NCI-H2227 (cell line): ENCODE data around the gene NFKBIA.
"Not testable (repeated sequence)": the region's sequence is repeated elsewhere in the genome, so short reads cannot be mapped to it uniquely, and the experiment has no call there.

ENCODE experiments used
- DNase-seq: peaks from one replicate; lab custom pipeline; 2025; ENCODE audit not compliant: unreplicated experiment; lab: John Stamatoyannopoulos, UW

NFKBIA gene, protein sequence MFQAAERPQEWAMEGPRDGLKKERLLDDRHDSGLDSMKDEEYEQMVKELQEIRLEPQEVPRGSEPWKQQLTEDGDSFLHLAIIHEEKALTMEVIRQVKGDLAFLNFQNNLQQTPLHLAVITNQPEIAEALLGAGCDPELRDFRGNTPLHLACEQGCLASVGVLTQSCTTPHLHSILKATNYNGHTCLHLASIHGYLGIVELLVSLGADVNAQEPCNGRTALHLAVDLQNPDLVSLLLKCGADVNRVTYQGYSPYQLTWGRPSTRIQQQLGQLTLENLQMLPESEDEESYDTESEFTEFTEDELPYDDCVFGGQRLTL

DNA sequence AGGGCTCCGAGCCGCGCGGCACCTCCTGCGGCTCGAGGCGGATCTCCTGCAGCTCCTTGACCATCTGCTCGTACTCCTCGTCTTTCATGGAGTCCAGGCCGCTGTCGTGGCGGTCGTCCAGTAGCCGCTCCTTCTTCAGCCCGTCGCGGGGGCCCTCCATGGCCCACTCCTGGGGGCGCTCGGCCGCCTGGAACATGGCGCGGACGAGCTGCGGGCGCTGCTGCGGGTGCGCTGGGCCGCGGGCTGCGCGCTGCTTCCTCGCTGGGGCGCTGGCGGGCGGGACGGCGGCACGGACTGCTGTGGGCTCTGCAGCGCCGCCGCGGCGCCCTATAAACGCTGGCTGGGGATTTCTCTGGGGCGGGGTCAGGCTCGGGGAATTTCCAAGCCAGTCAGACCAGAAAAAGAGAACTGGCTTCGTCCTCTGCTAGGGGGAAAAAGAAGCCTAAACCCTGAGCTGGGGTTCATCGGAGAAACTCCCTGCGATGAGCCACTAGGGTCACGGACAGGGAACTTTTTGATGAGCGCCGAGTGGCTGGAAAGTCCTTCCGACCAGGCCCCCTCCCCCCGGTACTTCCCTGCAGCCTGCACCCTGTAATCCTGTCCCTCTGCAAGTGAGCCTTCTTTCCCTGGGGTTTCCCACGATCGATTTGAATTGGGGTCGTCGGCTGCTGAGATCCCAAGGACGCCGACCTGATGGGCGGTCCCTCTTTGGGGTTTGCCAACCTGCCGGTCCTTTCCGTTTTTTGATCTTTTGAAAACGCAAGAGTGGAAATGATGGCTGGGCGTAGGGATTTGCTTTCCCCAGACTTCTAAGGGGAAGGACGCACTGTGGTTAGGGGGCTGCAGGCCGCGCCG is at the start of gene NFKBIA:
NFKBIA (minus strand) TSS at position 301 of the 855 bp plus-strand sequence; CDS start at position 196, 105 bp downstream.
- peak; percentile 87 for DNase-seq

DNA sequence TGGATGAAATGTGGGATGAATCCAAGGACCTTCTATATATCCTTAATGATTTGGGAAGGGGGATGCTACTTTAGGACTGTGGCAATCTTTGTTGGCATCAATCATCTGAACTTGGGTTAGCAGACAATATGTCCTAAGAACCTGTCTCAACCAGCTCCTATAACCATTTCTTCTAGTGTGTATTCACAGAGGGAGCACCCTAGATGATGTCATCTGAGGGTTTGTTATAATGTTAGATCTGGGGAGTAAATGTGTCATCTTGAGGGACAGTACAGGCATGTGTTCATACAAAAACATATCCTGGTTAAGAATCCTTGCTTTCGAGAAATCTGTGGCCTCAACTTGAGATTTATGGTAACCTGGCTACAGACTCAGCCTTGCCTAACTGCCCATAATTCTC is 41.9 kb upstream of the NFKBIA start:
- no peak for DNase-seq

DNA sequence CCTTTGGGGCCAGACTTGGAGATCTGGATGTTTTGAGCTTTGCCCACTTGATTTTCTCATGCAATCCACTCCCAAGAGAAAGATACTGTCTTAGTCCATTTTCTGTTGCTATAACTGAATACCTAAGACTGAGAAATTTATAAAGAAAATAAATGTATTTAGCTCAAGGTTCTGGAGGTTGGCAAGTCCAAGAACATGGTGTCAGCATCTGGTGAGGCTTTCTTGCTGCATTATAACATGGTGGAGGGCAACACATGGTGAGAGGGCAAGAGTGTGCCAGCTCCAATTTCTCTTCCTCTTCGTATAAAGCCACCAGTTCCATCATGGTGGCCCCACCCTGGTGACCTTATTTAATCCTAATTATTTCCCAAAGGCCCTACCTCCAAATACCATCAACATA is 39.6 kb upstream of the NFKBIA start:
- DNase-seq, result no peak

DNA sequence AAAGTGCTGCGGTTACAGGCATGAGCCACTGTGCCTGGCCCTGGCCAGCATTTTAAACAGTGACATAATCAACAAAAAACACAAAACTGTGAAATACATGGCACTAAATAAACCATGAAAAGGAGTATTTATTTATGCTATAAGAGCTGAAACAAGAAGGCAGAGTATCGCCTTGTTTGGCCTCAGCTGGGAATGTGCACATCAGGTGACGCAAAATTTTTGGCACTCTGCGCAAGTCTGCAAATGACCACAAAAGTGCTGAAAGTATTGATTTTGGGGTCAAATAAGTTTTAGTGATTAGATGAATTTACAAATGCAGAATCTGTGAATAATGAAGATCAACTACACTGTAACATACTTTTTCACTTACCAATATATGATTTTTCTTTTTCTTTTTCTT is 36.6 kb upstream of the NFKBIA start:
- DNase-seq, result no peak

DNA sequence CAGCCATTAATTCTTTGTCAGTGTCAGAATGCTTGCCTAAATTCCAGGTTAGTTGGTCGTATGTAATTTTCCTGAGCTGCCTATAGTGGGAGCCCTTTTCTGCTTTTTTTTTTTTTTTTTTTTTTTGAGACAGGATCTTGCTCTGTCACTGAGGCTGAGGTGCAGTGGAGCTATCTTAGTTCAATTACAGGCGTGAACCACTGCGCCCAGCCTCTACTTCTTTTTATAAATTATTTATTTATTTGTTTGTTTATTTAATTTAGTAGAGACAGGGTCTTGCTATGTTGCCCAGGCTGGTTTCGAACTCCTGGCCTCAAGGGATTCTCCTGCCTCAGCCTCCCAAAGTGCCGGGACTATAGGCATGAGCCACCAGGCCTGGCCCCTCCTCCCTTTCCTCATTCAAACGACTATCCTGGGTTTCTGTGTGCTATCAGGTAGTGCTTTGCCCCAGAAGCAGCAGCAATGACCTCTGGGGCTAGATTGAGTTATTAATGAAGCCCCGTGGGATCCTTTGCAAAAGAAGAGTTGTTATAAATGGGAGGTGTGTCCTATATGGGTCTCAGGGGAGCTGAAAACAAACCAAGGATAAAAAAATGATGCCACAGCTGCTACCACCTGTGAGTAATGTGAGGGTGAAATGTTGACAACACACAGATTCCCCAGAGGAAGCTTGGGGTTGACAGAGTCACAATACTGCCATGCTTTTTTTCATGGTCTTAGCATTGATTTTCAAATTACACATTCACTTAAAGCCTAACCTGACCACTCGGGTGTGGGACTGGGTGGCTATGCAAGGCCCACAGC is 34.6 kb upstream of the NFKBIA start:
- DNase-seq, result no peak

DNA sequence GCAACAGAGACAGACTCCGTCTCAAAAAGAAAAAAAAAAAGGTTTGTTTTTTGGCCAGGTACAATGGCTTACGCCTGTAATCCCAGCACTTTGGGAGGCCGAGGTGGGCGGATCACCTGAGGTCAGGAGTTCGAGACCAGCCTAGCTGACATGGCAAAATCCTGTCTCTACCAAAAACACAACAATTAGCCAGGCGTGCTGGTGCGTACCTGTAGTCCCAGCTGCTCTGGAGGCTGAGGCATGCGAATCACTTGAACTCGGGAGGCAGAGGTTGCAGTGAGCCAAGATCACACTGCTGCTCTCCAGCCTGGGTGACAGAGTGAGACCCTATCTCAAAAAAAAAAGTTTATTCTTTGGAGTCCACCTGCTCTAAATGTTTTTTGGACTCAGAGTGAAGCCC is 33.9 kb upstream of the NFKBIA start:
- not testable (repeated sequence) for DNase-seq

DNA sequence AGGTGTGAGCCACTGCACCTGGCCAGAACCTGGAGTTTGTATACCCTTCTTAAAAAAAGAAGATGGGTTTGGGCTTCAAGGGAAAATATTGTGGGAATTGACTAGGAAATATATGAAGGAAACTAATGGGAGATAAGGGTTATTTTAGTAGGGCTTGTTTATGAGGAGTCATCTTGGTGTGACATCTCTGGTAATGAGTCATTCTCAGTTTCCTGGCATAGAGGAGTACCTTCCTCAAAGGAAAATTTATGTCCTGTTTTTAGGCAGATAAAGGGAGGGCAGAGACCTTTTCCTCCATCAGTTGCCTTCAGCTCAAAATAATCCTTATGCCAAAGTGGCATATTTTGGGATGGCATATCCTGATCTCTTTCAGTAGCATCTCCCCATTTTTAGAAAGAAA is 30.6 kb upstream of the NFKBIA start:
- DNase-seq, result no peak

DNA sequence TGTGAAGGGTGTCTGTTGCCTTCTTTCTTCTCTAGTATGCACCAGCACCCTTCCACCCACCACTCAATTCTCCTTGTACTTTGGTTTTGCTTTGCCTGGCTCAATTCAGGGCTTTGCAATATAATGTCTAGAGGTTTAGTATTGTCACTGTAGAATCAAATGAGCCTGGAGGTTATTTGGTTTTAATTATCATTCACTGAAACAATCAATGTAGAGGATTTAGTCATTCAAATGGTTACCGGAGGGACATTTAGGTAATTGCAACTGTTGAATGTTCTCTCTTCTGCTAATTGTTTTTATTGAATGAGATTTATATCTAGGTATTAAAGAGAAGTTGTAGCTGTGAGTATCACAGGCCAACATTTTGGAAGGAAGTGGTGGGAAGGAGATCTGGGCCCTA is 29.3 kb upstream of the NFKBIA start:
- DNase-seq, result no peak

DNA sequence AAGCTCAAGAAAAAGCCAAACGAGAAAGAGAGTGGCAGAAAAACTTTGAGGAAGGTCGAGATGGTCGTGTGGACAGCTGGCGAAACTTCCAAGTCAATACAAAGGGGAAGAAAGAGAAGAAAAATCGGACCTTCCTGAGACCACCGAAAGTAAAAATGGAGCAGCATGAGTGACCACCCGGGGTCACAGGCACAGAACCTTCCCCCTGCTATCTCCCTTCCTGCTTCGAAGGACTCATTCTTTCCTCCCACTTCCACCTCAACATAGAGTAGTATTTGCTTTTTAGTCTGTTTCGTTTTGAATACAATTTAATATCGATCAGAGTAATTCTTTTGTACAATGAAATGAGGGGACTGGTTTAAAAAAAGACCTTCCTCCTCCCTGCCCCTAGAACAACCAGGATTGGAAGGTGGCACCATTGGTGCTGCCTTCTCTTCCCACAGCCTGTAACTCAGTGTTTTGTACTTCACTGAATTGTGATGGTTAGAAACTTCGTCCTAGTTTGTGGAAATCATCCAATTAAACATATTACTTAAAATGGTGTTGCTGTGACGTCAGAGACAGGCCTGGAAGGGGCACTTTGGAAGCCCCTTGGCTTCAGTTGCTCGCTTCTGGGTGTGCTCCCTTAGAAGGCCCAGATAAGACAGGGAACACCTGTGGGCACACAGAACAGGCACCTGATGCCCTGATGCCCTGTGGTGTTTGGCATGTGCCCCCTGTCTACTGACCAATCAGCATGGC is 26.1 kb upstream of the NFKBIA start:
- no peak for DNase-seq

DNA sequence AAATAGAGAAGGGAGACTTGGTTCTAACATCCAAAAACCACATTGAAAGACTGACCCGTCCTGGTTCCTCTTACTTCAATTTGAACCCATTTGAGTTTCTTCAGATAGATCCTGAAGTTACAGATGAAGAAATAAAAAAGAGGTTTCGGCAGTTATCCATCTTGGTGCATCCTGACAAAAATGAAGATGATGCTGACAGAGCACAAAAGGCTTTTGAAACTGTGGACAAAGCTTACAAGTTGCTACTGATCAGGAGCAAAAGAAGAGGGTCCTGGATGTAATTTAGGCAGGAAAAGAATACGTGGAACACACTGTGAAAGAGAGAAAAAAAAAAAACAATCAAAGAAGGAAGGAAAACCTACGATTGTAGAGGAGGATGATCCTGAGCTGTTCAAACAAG is 25.4 kb upstream of the NFKBIA start:
- DNase-seq, result no peak

DNA sequence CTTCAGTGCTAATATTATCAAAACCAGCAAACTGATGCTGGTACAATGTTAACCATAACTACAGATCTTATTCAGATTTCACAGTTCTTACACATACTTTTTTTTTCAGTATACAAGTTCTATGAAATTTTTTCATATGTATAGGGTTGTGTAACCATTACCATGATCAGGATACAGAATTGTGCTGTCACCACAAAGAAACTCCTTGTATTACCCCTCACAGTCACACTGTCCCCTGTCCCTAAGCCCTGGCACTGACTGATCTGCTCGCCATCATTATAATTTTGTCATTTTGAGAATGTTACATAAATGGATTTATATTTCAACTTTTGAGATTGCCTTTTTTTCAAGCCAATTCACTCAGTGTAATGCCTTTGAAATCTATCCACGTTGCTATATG is 21.3 kb upstream of the NFKBIA start:
- DNase-seq, result no peak

DNA sequence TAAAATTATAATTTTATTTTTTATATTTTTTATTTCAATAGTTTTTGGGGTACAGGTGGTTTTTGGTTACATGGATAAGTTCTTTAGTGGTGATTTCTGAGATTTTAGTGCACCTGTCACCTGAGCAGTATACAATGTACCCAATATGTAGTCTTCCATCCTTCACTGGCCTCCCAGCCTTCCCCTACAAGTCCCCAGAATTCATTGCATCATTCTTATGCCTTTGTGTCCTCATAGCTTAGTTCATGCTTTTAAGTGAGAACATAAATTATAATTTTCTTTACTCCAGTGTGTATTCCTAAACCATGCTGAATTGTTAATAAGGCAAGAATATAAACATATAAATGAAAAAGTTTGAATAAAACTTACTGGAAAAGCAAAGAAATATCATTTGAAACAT is 19.1 kb upstream of the NFKBIA start:
- DNase-seq, result no peak

DNA sequence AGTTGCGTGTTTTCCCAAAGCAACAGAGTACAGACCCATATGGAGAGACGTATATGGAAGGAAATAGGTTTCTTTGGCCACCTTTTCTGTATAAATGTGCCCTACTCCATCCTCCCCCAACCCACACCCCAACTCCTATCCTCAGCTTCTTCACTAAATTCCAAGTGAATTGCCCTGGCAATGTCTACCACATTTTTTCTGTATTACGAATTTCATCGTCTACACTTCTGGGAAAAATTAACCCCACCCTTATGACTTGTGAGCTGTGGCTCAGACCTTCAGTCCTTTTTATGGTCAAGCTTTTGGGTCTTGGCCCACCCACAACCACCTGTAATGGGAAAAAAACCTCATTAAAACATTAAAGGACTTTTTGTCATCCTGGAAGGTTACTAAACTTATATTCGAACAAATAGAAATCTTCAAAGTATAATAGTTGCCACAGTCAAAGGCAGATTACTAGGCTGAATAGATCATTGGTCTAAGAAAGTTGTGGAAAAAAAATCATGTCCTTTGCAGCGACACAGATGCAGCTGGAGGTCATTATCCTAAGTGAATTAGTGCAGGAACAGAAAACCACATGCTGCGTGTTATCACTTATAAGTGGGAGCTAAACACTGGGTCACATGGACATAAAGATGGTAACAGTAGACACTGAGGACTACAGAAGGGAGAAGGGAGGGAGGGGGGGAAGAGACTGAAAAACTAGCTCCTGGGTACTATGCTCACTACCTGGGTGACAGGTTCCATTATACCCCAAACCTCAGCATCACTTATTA is 15.7 kb upstream of the NFKBIA start:
- peak; percentile 35 for DNase-seq

DNA sequence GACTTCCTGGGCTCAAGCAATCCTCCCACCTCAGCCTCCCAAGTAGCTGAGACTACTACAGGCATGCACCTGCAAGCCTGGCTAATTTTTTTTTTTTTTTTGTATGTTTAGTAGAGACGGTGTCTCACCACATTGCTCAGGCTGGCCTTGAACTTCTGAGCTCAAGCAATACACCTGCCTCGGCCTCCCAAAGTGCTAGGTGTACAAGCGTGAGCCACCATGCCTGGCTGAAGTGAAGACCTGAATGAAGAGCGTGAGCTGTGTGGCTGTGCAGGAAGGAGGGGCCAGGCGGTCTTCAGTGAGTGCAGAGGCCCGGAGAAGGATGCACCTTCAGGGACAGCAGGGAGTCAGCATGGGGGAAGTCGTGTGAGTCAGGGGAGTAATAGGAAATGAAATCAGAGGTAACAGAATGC is 14.9 kb upstream of the NFKBIA start:
- DNase-seq, result no peak

DNA sequence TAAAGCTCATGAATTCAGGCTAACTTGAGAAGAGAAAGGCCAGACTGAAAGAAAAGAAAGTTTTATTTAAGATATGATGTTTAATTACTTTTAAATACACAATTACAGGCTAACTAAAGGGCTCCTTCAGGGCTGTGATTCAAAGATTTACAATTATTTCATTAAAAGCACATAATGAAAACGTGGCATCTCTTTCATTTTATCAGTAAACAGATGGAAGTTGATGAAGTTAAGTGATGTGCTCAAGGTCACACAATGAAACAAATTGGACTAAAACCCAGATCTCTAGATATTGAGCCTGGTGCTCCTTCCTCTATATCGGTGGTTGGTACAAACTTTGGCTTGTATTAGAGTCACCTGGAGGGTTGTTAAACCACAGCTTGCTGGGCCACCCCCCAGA is 13.5 kb upstream of the NFKBIA start:
- no peak for DNase-seq

DNA sequence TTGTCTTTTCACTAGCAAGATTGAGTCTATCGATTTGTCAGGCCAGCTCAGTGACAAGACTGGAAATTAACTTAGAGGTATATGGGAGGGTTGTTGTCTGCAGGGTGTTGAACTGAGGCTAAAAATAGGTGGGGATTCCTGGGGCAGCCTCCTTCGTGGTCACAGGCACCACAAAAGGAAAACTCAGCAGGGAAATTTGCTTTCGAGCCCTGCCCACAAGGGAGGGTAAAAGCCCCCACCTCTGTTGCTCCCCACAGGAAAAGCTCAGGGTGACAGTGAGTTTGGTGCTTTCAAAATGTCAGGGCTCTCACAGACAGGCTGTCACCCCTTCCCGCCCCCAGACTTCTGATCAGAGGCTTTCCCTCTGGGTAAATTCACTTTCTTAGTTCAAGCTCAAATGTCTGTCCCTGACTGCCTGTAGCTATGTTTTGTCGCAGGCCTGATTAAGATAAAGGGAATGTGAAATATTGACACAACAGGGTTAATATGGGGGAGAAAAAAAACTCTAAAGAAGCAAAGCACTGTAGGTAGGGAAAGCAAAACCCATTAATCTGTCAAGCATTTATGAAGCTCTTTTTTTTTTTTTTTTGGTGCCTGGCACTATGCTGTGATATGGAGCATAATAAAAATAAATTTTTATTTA is 11.7 kb upstream of the NFKBIA start:
- no peak for DNase-seq

DNA sequence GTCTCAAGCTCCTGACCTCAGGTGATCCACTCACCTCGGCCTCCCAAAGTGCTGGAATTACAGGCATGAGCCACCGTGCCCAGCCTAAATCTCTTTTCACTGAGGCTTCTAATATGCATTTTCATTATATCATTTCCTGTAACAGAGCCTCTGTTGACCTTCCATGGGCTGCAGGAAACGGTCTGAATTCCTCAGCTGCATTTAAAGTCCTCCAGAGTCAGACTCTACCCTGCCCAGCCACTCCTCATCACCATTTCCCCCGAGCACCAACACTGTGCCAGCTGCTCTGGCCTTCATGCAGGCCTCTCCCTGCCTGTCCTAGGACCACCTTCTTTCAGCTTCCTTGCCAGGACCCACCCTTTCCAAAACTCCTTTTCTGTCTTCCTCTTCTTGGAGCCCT is 9.8 kb upstream of the NFKBIA start:
- DNase-seq, result no peak

DNA sequence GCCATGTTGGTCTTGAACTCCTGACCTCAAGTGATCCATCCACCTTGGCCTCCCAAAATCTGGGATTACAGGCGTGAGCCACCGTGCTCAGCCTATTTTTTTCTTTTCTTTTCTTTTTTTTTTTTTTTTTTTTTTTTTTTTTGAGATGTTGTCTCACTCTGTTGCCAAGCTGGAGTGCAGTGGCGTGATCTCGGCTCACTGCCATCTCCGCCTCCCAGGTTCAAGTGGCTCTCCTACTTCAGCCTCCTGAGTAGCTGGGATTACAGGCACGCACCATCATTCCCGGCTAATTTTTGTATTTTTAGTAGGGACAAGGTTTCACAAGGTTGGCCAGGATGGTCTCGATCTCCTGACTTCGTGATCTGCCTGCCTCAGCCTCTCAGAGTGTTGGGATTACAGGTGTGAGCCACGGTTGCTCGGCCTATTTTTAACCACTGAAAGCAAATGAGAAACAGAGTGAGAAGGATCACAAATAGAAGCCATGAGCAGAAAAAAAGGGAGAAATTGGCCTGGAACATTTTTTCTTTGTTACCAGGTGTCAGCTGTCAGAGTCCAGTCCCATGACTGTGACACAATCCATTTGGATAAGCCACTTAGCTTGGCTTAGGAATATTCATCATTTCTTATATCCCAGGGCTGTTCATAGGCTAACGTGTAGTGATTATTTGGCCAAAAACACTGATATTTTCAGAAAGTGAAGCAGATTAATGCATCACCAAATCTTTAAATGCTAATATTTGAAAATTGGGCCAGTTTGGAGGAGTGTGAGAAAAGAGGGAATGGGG is 7.9 kb upstream of the NFKBIA start:
- no peak for DNase-seq

DNA sequence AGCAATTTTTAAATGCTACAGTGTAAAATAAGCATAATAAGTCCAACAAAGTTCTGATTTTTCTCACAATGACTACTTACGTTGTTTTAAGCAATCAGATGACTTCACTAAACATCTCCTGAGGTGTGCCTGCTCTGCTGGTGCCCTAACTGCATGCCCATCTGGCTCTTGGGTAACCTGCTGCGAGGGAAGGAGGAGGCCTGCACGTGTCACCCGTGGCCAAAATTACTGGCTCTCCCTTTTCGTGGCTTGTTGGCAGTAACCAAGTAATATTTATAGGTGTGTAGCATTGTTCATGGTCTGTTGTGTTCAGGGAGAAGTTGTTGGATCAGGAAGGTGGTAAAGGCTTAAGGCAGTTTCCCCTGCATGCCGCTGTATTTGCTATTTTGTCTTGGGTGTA is 6.3 kb upstream of the NFKBIA start:
- DNase-seq, result no peak
